H1 (cell line): ENCODE results near the gene NF1. TPM values are rescaled to one million over a fixed set of nuclear protein-coding genes. Genes with fewer than 3 reads are reported as not detected.

Experiments used
- CTCF ChIA-PET: fragments of 300-600 bp; sonication (Branson Sonifier 250); formaldehyde crosslinking; loops from one replicate; lab custom pipeline; 2021; ENCODE audit not compliant: partially characterized antibody; lab: Charles Lee
- POLR2A ChIA-PET: fragments of 300-600 bp; sonication (Branson Sonifier 250); formaldehyde crosslinking; loops from one replicate; lab custom pipeline; 2021; ENCODE audit warnings: inconsistent platforms; ENCODE audit not compliant: partially characterized antibody; lab: Charles Lee
- DNase-seq, 2 experiments: peaks; one replicate each; pipeline versions ENCODE4 v3.0.0 to v3.0.0-alpha.2; 2010 to 2022; ENCODE audit warnings: low spot score in 2 of 2, low read depth in 1 of 2, mixed read lengths in 1 of 2
- FAIRE-seq: peaks from 2 replicates; lab custom pipeline; 2011; peaks lifted over from hg19 to GRCh38; lab: Jason Lieb, UNC
- H2AFZ ChIP-seq: 2 replicates; pipeline ENCODE4 v1.8.1; 2012; ENCODE audit warnings: low read length, inconsistent platforms
- H2AK5ac ChIP-seq: 2 replicates; pipeline ENCODE4 v1.6.1; 2013; ENCODE audit warnings: low read depth, low read length
- H2BK120ac ChIP-seq: replicated peaks from 2 replicates; pipeline ENCODE3; 2013; ENCODE audit warnings: low read depth, low read length, inconsistent platforms
- H2BK12ac ChIP-seq: 2 replicates; pipeline ENCODE4 v1.6.1; 2013; ENCODE audit warnings: low read depth, low read length
- H2BK15ac ChIP-seq: 2 replicates; pipeline ENCODE4 v1.6.1; 2013; ENCODE audit warnings: low read length
- H2BK20ac ChIP-seq: 2 replicates; pipeline ENCODE4 v1.6.1; 2013; ENCODE audit warnings: low read length
- H2BK5ac ChIP-seq: 2 replicates; pipeline ENCODE4 v1.6.1; 2013; ENCODE audit warnings: low read depth, low read length
- H3K14ac ChIP-seq: 2 replicates; pipeline ENCODE4 v1.6.1; 2013; ENCODE audit warnings: inconsistent platforms; ENCODE audit not compliant: insufficient read length
- H3K18ac ChIP-seq: 2 replicates; pipeline ENCODE4 v1.6.1; 2013; ENCODE audit warnings: low read length; ENCODE audit errors: extremely low read depth
- H3K23ac ChIP-seq: 2 replicates; pipeline ENCODE4 v1.6.1; 2013; ENCODE audit warnings: inconsistent platforms; ENCODE audit not compliant: insufficient read length
- H3K23me2 ChIP-seq: 2 replicates; pipeline ENCODE4 v1.6.1; 2013; ENCODE audit warnings: low read depth, low read length
- H3K27ac ChIP-seq: 2 replicates; pipeline ENCODE4 v1.6.1; 2011; ENCODE audit warnings: low read depth, low read length, inconsistent platforms
- H3K27me3 ChIP-seq, 4 experiments: replicated peaks in 1 of 4; 1 replicate in 1 of 4; 2 replicates in 3 of 4; pipeline versions ENCODE4 v1.6.1 to v1.8.1; 2011 to 2013; ENCODE audit warnings: low read length in 3 of 4, mild to moderate bottlenecking in 3 of 4, inconsistent platforms in 2 of 4, mixed read lengths in 2 of 4, moderate library complexity in 1 of 4; ENCODE audit not compliant: control insufficient read depth in 3 of 4, insufficient read depth in 3 of 4; ENCODE audit errors: extremely low read depth in 1 of 4
- H3K36me3 ChIP-seq, 4 experiments: 2 replicates each; pipeline versions ENCODE4 v1.6.1 to v1.8.1; 2011 to 2013; ENCODE audit warnings: mild to moderate bottlenecking in 4 of 4, low read length in 3 of 4, moderate library complexity in 2 of 4, control low read depth in 1 of 4, inconsistent platforms in 1 of 4; ENCODE audit not compliant: insufficient read depth in 4 of 4, control insufficient read depth in 2 of 4
- H3K4ac ChIP-seq: replicated peaks from 2 replicates; pipeline ENCODE3; 2013; ENCODE audit warnings: low read length, low read depth, mixed read lengths, inconsistent platforms; ENCODE audit not compliant: insufficient read length
- H3K4me1 ChIP-seq, 4 experiments: replicated peaks in 1 of 4; 1 replicate in 1 of 4; 2 replicates in 3 of 4; pipeline versions ENCODE4 v1.6.1 to v1.8.1; 2011 to 2013; ENCODE audit warnings: low read length in 3 of 4, inconsistent platforms in 2 of 4, mixed read lengths in 1 of 4; ENCODE audit not compliant: insufficient read depth in 4 of 4, control insufficient read depth in 3 of 4
- H3K4me2 ChIP-seq, 2 experiments: 2 replicates each; pipeline versions ENCODE4 v1.6.1 to v1.8.1; 2011 to 2013; ENCODE audit warnings: low read depth in 2 of 2, low read length in 2 of 2, control low read depth in 1 of 2, inconsistent platforms in 1 of 2, mild to moderate bottlenecking in 1 of 2; ENCODE audit not compliant: insufficient read depth in 1 of 2
- H3K4me3 ChIP-seq, 4 experiments: fragments of 200-600, 300-600 bp in 1 of 4; sonication (generic), shearing (Covaris generic), sonication (Bioruptor Twin) in 1 of 4; 2 replicates each; pipeline versions ENCODE4 v1.5.1 to v1.8.1; 2011 to 2016; ENCODE audit warnings: low read length in 4 of 4, low read depth in 3 of 4, control low read depth in 2 of 4, inconsistent platforms in 2 of 4, mild to moderate bottlenecking in 2 of 4, mixed read lengths in 1 of 4, moderate library complexity in 1 of 4; ENCODE audit not compliant: insufficient read depth in 2 of 4; ENCODE audit errors: extremely low read depth in 1 of 4
- H3K56ac ChIP-seq: replicated peaks from 2 replicates; pipeline ENCODE3; 2013; ENCODE audit warnings: low read depth, mild to moderate bottlenecking, mixed read lengths, low read length, inconsistent platforms; ENCODE audit not compliant: insufficient read length
- H3K79me1 ChIP-seq: 2 replicates; pipeline ENCODE4 v1.6.1; 2013; ENCODE audit warnings: low read depth, low read length, control low read depth
- H3K79me2 ChIP-seq, 2 experiments: 2 replicates each; pipeline versions ENCODE4 v1.6.1 to v1.8.1; 2012 to 2013; ENCODE audit warnings: low read length in 2 of 2, mild to moderate bottlenecking in 2 of 2, inconsistent platforms in 1 of 2; ENCODE audit not compliant: insufficient read depth in 2 of 2, control insufficient read depth in 1 of 2
- H3K9ac ChIP-seq, 4 experiments: replicated peaks in 1 of 4; 1 replicate in 1 of 4; 2 replicates in 3 of 4; pipeline versions ENCODE4 v1.6.1 to v1.8.1; 2011 to 2013; ENCODE audit warnings: low read depth in 3 of 4, low read length in 3 of 4, control low read depth in 2 of 4, mild to moderate bottlenecking in 2 of 4, moderate library complexity in 2 of 4, inconsistent platforms in 1 of 4; ENCODE audit errors: extremely low read depth in 1 of 4
- H3K9me3 ChIP-seq, 2 experiments: 2 replicates each; pipeline versions ENCODE4 v1.6.1 to v1.8.1; 2012 to 2013; ENCODE audit warnings: mild to moderate bottlenecking in 2 of 2, moderate library complexity in 2 of 2, control low read depth in 1 of 2, inconsistent platforms in 1 of 2, low read depth in 1 of 2, low read length in 1 of 2, mixed read lengths in 1 of 2; ENCODE audit not compliant: insufficient read depth in 2 of 2
- H4K20me1 ChIP-seq, 2 experiments: replicated peaks in 1 of 2; 2 replicates each; pipeline versions ENCODE3 to v1.8.1; 2011 to 2013; ENCODE audit warnings: inconsistent platforms in 2 of 2, low read length in 2 of 2, mild to moderate bottlenecking in 1 of 2; ENCODE audit not compliant: insufficient read depth in 2 of 2, control insufficient read depth in 1 of 2
- H4K5ac ChIP-seq: 2 replicates; pipeline ENCODE4 v1.6.1; 2013; ENCODE audit warnings: low read length, low read depth, mixed read lengths, inconsistent platforms; ENCODE audit not compliant: insufficient read length
- H4K8ac ChIP-seq: 2 replicates; pipeline ENCODE4 v1.8.0; 2013; ENCODE audit warnings: mild to moderate bottlenecking, moderate library complexity, low read length, inconsistent platforms; ENCODE audit not compliant: insufficient read depth; ENCODE audit errors: extremely low read depth
- H4K91ac ChIP-seq: replicated peaks from 2 replicates; pipeline ENCODE3; 2013; ENCODE audit warnings: low read length, mixed read lengths, inconsistent platforms; ENCODE audit not compliant: insufficient read length
- BACH1 ChIP-seq: IDR thresholded peaks from 2 replicates; pipeline ENCODE4 v1.6.1; 2012; ENCODE audit warnings: low read length, improper control_type of control experiment
- CBX8 ChIP-seq: fragments of 300-800, 300-1000 bp; sonication (generic); IDR thresholded peaks from 2 replicates; pipeline ENCODE4 v1.7.1; 2016; ENCODE audit warnings: low read depth, low read length, borderline replicate concordance
- CREB1 ChIP-seq: IDR thresholded peaks from 2 replicates; pipeline ENCODE4 v1.6.1; 2012; ENCODE audit warnings: inconsistent platforms
- EP300 ChIP-seq, 2 experiments: IDR thresholded peaks; 1 replicate in 1 of 2; 2 replicates in 1 of 2; pipeline ENCODE4 v1.6.1; 2011 to 2012; ENCODE audit warnings: low read depth in 2 of 2, low read length in 2 of 2, mild to moderate bottlenecking in 2 of 2, borderline replicate concordance in 1 of 2, inconsistent platforms in 1 of 2, moderate library complexity in 1 of 2
- FOSL1 ChIP-seq: IDR thresholded peaks from 2 replicates; pipeline ENCODE4 v1.6.1; 2011; ENCODE audit warnings: mild to moderate bottlenecking, low read depth, low read length, moderate library complexity; ENCODE audit not compliant: insufficient read depth
- JUND ChIP-seq: IDR thresholded peaks from 2 replicates; pipeline ENCODE4 v1.6.1; 2011; ENCODE audit warnings: mild to moderate bottlenecking, improper control_type of control experiment, low read length
- NANOG ChIP-seq: IDR thresholded peaks from 2 replicates; pipeline ENCODE4 v1.6.1; 2011; ENCODE audit warnings: low read length, low read depth, mild to moderate bottlenecking, inconsistent platforms; ENCODE audit not compliant: insufficient read depth, poor library complexity, severe bottlenecking
- SIN3A ChIP-seq, 2 experiments: IDR thresholded peaks in 1 of 2; conservative IDR thresholded peaks in 1 of 2; 2 replicates each; pipeline ENCODE4 v1.6.1; 2011 to 2012; ENCODE audit warnings: low read length in 2 of 2, improper control_type of control experiment in 1 of 2, low read depth in 1 of 2, mild to moderate bottlenecking in 1 of 2
- SRF ChIP-seq: IDR thresholded peaks from 2 replicates; pipeline ENCODE4 v1.6.1; 2011; ENCODE audit warnings: mild to moderate bottlenecking, low read depth, low read length, moderate library complexity
- TAF7 ChIP-seq: optimal IDR thresholded peaks from 2 replicates; pipeline ENCODE3; 2011; ENCODE audit warnings: low read depth, mild to moderate bottlenecking, inconsistent platforms, low read length, moderate library complexity, borderline replicate concordance
- WGBS, 2 experiments: shearing (Covaris generic) in 1 of 2; methylation state at CpG; one replicate each; pipeline versions ENCODE4 v1.1.6 to v1.1.7; 2013 to 2015; ENCODE audit warnings: low lambda C conversion rate in 2 of 2, mixed read lengths in 2 of 2, inconsistent platforms in 1 of 2, low coverage in 1 of 2, missing lambda C conversion rate in 1 of 2; ENCODE audit not compliant: insufficient replicate concordance in 2 of 2, insufficient coverage in 1 of 2, insufficient read length in 1 of 2; ENCODE audit errors: extremely low coverage in 1 of 2, missing lambda C conversion rate in 1 of 2; 5-methylcytosine and 5-hydroxymethylcytosine counted together
- polyA plus RNA-seq, 7 experiments: library from polyadenylated mRNA; depleted of rRNA in 3 of 7; stranded (reverse) in 5 of 7; unstranded in 2 of 7; fragments of >200 nt in 5 of 7; fragments of 200-250 nt in 2 of 7; gene quantifications; 1 replicate in 5 of 7; 2 replicates in 1 of 7; 4 replicates in 1 of 7; pipeline versions ENCODE4 v1.2.1 to v1.2.3, GENCODE V29; 2011 to 2013; ENCODE audit warnings: missing spikeins in 2 of 7, mixed read lengths in 2 of 7
- total RNA-seq: library from RNA; stranded (reverse); fragmentation: NEBNext Ultra II Directional; extraction: Animal tissue kit (Norgen Biotek cat#: 25700); gene quantifications from 2 replicates; pipeline ENCODE4 v1.2.1, GENCODE V29; 2021

Gene NF1
- total and polyA plus RNA-seq, 2 of the 8 experiments (the other 6 are each of a cell fraction or from before 2014, with no cell fraction given) = 19.3 to 29.6 TPM

DNA sequence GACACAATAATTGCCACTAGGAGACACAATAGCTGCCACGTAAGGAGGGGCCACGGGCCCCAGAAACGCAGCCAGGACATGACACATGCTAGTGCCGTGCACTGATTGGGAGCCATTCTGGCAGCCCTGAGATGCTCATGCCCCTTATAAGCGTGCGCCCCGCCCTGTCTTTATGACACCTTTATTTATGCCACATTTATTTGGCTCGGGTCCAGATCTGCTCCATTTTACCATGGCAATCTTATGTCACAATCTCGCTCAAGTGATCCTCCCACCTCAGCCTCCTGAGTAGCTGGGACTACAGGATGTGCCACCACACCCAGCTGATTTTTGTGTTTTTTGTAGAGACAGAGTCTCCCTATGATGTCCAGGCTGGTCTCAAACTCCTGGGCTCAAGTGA lies 43.8 kb upstream of the NF1 start:
- no peak overlapping the region for H2AFZ ChIP-seq
- H4K5ac ChIP-seq = no peak overlapping the region
- no peak overlapping the region for H3K56ac ChIP-seq
- H4K91ac ChIP-seq = no peak overlapping the region
- no peak overlapping the region for H3K18ac ChIP-seq
- no peak overlapping the region for H2AK5ac ChIP-seq
- H2BK20ac ChIP-seq = no peak overlapping the region
- H2BK120ac ChIP-seq = no peak overlapping the region
- H3K14ac ChIP-seq = no peak overlapping the region
- FAIRE-seq (no peak), DNase-seq (no peak)
- H3K9ac ChIP-seq = no peak overlapping the region
- H3K4me2 ChIP-seq = no peak overlapping the region
- H3K4me1 ChIP-seq = no peaks in the 10 kb centered on the region
- H2BK12ac ChIP-seq = no peak overlapping the region
- no peaks in the 10 kb centered on the region for H4K20me1 ChIP-seq
- H3K27me3 ChIP-seq = no peaks in the 10 kb centered on the region
- no peak overlapping the region for H3K27ac ChIP-seq
- WGBS, 2 experiments = 95% methylated on average over 9 of the region's 9 CpGs; no CpG with 5 or more reads in 1 of the 2 experiments
- H3K79me2 ChIP-seq = no peaks in the 10 kb centered on the region
- no peak overlapping the region for H4K8ac ChIP-seq
- no peak overlapping the region for H2BK5ac ChIP-seq
- no peaks in the 10 kb centered on the region for H3K36me3 ChIP-seq
- no peak overlapping the region for H3K23ac ChIP-seq
- H2BK15ac ChIP-seq = no peak overlapping the region
- H3K4me3 ChIP-seq = no peak overlapping the region
- no peaks in the 10 kb centered on the region for H3K23me2 ChIP-seq
- H3K4ac ChIP-seq = no peak overlapping the region
- CTCF ChIA-PET = interaction anchor here (0.6 to 4.9 kb wide), 2 partner anchors 10 to 16 kb away, joined by 3 to 26 read pairs; no protein-coding TSS in a partner anchor
- TF ChIP-seq EP300 (IDR thresholded peaks at IDR 0.05; ENCODE audit: borderline replicate concordance in 1 of 2, low read depth in 2 of 2, low read length in 2 of 2) (no peak), NANOG (no peak), CBX8 (no peak), JUND (no peak), SIN3A (conservative IDR thresholded peaks at IDR 0.05 in 1 of 2, IDR thresholded peaks at IDR 0.05 in 1 of 2; ENCODE audit: low read depth in 1 of 2, low read length in 2 of 2) (no peak), BACH1 (no peak), FOSL1 (no peak), TAF7 (no peak), CREB1 (no peak), SRF (no peak)
- no peaks in the 10 kb centered on the region for H3K9me3 ChIP-seq
- no peaks in the 10 kb centered on the region for H3K79me1 ChIP-seq
- POLR2A ChIA-PET = no interaction called here
